NT2/D1 (cell line): ENCODE data around the gene HIP1R.

ENCODE experiments used
- SUZ12 ChIP-seq: IDR thresholded peaks from 2 replicates; pipeline ENCODE4 v1.6.1; 2011; ENCODE audit not compliant: insufficient read length, insufficient read depth; ENCODE audit errors: extremely low read depth
- ZNF274 ChIP-seq: IDR thresholded peaks from 2 replicates; pipeline ENCODE4 v1.6.1; 2011; ENCODE audit warnings: mild to moderate bottlenecking, low read depth, low read length

- TF ChIP-seq SUZ12 (no peak), ZNF274 (no peak)
These were observed 41.6 kb upstream of the HIP1R start for GRCh38 chr12:122793685-122794106.
